ENCODE results near the gene CLSTN1. TPM values are rescaled to one million over a fixed set of nuclear protein-coding genes. Genes with fewer than 3 reads are reported as not detected.

The CLSTN1 gene
- polyA plus RNA-seq, 3 donors: 5.2 to 25.2 (median 5.3) TPM

GRCh38 chr1:9687874-9688582 lies 135.7 kb downstream of the CLSTN1 start:
- no peak overlapping the region for H2AFZ ChIP-seq (ENCODE audit: insufficient read depth, low read depth, low read length, poor library complexity, severe bottlenecking)
- Mint-ChIP-seq H3K4me3 (peak overlapping the region; percentile 72 to 84), H3K36me3 (peaks cover 25 to 33% of the 10 kb centered on the region in 2 donors), H3K27me3 (ENCODE audit: low read depth in 3 of 3) (peaks cover 0 to 3% (median 0%) of the 10 kb centered on the region in 3 donors), H3K4me1 (peaks cover 77% of the 10 kb centered on the region), H3K27ac (peak overlapping the region in 5 of 7 donors; percentile 25 to 76 (median 73)), H3K9me3 (peaks cover 0 to 1% (median 0%) of the 10 kb centered on the region in 7 donors)
- peaks cover 74 to 86% of the 10 kb centered on the region in 2 donors for H3K4me1 ChIP-seq (ENCODE audit: control insufficient read depth in 1 of 2, insufficient read depth in 2 of 2, low read length in 2 of 2)
- H3K9me3 ChIP-seq (replicated peaks in 1 of 2; ENCODE audit: control insufficient read depth in 1 of 2, insufficient read depth in 1 of 2, low read length in 2 of 2): no peaks in the 10 kb centered on the region
- H3K79me2 ChIP-seq (ENCODE audit: insufficient read depth, low read length): peaks cover 98% of the 10 kb centered on the region
- peak overlapping the region in 1 of 2 donors; percentile 78 for H3K27ac ChIP-seq (ENCODE audit: low read depth in 1 of 2, low read length in 2 of 2)
- DNase-seq: no peak
- no peaks in the 10 kb centered on the region for H3K27me3 ChIP-seq (ENCODE audit: control insufficient read depth in 2 of 2, insufficient read depth in 2 of 2, low read length in 2 of 2)
- peaks cover 98% of the 10 kb centered on the region for H4K20me1 ChIP-seq (ENCODE audit: insufficient read depth, low read length)
- WGBS (ENCODE audit: insufficient coverage): 35% methylated on average over 22 of the region's 34 CpGs
- H3K9ac ChIP-seq (ENCODE audit: insufficient read depth, low read length, poor library complexity, severe bottlenecking): peak overlapping the region; percentile 56
- H3K4me2 ChIP-seq (replicated peaks; ENCODE audit: extremely low read depth, low read length, poor library complexity, severe bottlenecking): peak overlapping the region; percentile 86
- TF ChIP-seq CTCF (IDR thresholded peaks at IDR 0.05): no peak
- intact Hi-C loops (cut with micrococcal nuclease): loop anchor here (5.0 to 10.0 kb wide), 3 partner anchors 36 to 217 kb away; partner anchors contain the start of gene PIK3CD (in 2 of the 2)
- peak overlapping the region; percentile 13 to 75 (median 30) for H3K4me3 ChIP-seq (replicated peaks in 1 of 3; ENCODE audit: low read depth in 2 of 3, low read length in 3 of 3)
- peaks cover 19 to 21% of the 10 kb centered on the region in 2 donors for H3K36me3 ChIP-seq (replicated peaks in 1 of 2; ENCODE audit: control insufficient read depth in 1 of 2, insufficient read depth in 2 of 2, low read length in 2 of 2)

- H3K27ac ChIP-seq (ENCODE audit: low read depth in 1 of 2, low read length in 2 of 2): peak overlapping the region; percentile 10 to 78
- H3K4me1 ChIP-seq (ENCODE audit: control insufficient read depth in 1 of 2, insufficient read depth in 2 of 2, low read length in 2 of 2): peaks cover 78 to 92% of the 10 kb centered on the region in 2 donors
- H3K9ac ChIP-seq (ENCODE audit: insufficient read depth, low read length, poor library complexity, severe bottlenecking): peak overlapping the region; percentile 56
- H3K4me2 ChIP-seq (replicated peaks; ENCODE audit: extremely low read depth, low read length, poor library complexity, severe bottlenecking): peak overlapping the region; percentile 86
- WGBS (ENCODE audit: insufficient coverage): 2% methylated on average over 19 of the region's 42 CpGs
- H2AFZ ChIP-seq (ENCODE audit: insufficient read depth, low read depth, low read length, poor library complexity, severe bottlenecking): no peak overlapping the region
- DNase-seq: peak; percentile 90 to 94 (median 90)
- H3K4me3 Mint-ChIP-seq: peak overlapping the region; percentile 72 to 84
- peaks cover 20 to 27% of the 10 kb centered on the region in 2 donors for H3K36me3 Mint-ChIP-seq
- H3K4me3 ChIP-seq (replicated peaks in 1 of 3; ENCODE audit: low read depth in 2 of 3, low read length in 3 of 3): peak overlapping the region; percentile 13 to 75 (median 30)
- peaks cover 15 to 21% of the 10 kb centered on the region in 2 donors for H3K36me3 ChIP-seq (replicated peaks in 1 of 2; ENCODE audit: control insufficient read depth in 1 of 2, insufficient read depth in 2 of 2, low read length in 2 of 2)
- peaks cover 99% of the 10 kb centered on the region for H4K20me1 ChIP-seq (ENCODE audit: insufficient read depth, low read length)
- peaks cover 0 to 1% (median 0%) of the 10 kb centered on the region in 7 donors for H3K9me3 Mint-ChIP-seq
- peaks cover 99% of the 10 kb centered on the region for H3K79me2 ChIP-seq (ENCODE audit: insufficient read depth, low read length)
- H3K9me3 ChIP-seq (replicated peaks in 1 of 2; ENCODE audit: control insufficient read depth in 1 of 2, insufficient read depth in 1 of 2, low read length in 2 of 2): no peaks in the 10 kb centered on the region
- H3K27me3 ChIP-seq (ENCODE audit: control insufficient read depth in 2 of 2, insufficient read depth in 2 of 2, low read length in 2 of 2): no peaks in the 10 kb centered on the region
- peak overlapping the region; percentile 23 to 93 (median 76) for H3K27ac Mint-ChIP-seq
- intact Hi-C loops (cut with micrococcal nuclease): loop anchor here (5.0 to 10.0 kb wide), 3 partner anchors 35 to 218 kb away; partner anchors contain the start of gene PIK3CD (in 2 of the 2)
- H3K4me1 Mint-ChIP-seq: peaks cover 82% of the 10 kb centered on the region
- peaks cover 0 to 3% (median 0%) of the 10 kb centered on the region in 3 donors for H3K27me3 Mint-ChIP-seq (ENCODE audit: low read depth in 3 of 3)
- TF ChIP-seq CTCF (IDR thresholded peaks at IDR 0.05): no peak
Observed at GRCh38 chr1:9687120-9687873, 136.5 kb downstream of the CLSTN1 start.

Measured in CD14-positive monocyte (primary cell).